ENCODE results near the gene KSR2.
"Not testable (repeated sequence)": the region's sequence is repeated elsewhere in the genome, so short reads cannot be mapped to it uniquely, and the experiment has no call there.

The KSR2 gene

GRCh38 chr12:117967512-117967911 is 1.3 kb downstream of the KSR2 start:
- no peak for DNase-seq

GRCh38 chr12:117967043-117967442 is 1.7 kb downstream of the KSR2 start:
- DNase-seq, result no peak

GRCh38 chr12:117966511-117966910 is 2.3 kb downstream of the KSR2 start:
- DNase-seq, result no peak

- no peak for DNase-seq
These were observed 5.0 kb downstream of the KSR2 start for GRCh38 chr12:117963836-117964235.

GRCh38 chr12:117936722-117937484 is 31.9 kb downstream of the KSR2 start:
- DNase-seq, result no peak

GRCh38 chr12:117933545-117933944 is 35.2 kb downstream of the KSR2 start:
- DNase-seq, result no peak

GRCh38 chr12:117926391-117926899 is 42.3 kb downstream of the KSR2 start:
- no peak for DNase-seq

- no peak for DNase-seq
These were observed 46.6 kb downstream of the KSR2 start for GRCh38 chr12:117921929-117922777.

- no peak for DNase-seq
These were observed 49.3 kb downstream of the KSR2 start for GRCh38 chr12:117919479-117919878.

- DNase-seq, result no peak
These were observed 54.1 kb downstream of the KSR2 start for GRCh38 chr12:117914686-117915085.

GRCh38 chr12:117912756-117913155 is 56.0 kb downstream of the KSR2 start:
- no peak for DNase-seq

- DNase-seq, result no peak
These were observed 60.4 kb downstream of the KSR2 start for GRCh38 chr12:117908411-117908810.

- DNase-seq, result no peak
These were observed 61.6 kb downstream of the KSR2 start for GRCh38 chr12:117907108-117907689.

GRCh38 chr12:117904051-117904450 is 64.7 kb downstream of the KSR2 start:
- no peak for DNase-seq

GRCh38 chr12:117903110-117903840 is 65.5 kb downstream of the KSR2 start:
- DNase-seq, result no peak

GRCh38 chr12:117901631-117902030 is 67.2 kb downstream of the KSR2 start:
- no peak for DNase-seq

GRCh38 chr12:117900561-117900960 is 68.2 kb downstream of the KSR2 start:
- DNase-seq, result no peak

GRCh38 chr12:117897372-117898161 is 71.2 kb downstream of the KSR2 start:
- no peak for DNase-seq

GRCh38 chr12:117896009-117896408 is 72.8 kb downstream of the KSR2 start:
- no peak for DNase-seq

- DNase-seq, result no peak
These were observed 76.3 kb downstream of the KSR2 start for GRCh38 chr12:117892441-117892840.

GRCh38 chr12:117891265-117891664 is 77.5 kb downstream of the KSR2 start:
- DNase-seq, result not testable (repeated sequence)

- no peak for DNase-seq
These were observed 78.1 kb downstream of the KSR2 start for GRCh38 chr12:117890644-117891043.
